HG03520 (cell line): ENCODE results near the gene ABCA4.

Experiments
- ATAC-seq: cut with Tn5 transposase; IDR thresholded peaks from one replicate; pipeline ENCODE4 v1.9.1; 2021; ENCODE audit warnings: mild to moderate bottlenecking, moderate library complexity; ENCODE audit not compliant: unreplicated experiment

ABCA4 gene

GRCh38 chr1:94056996-94057395 lies 64.0 kb downstream of the ABCA4 start:
- no peak for ATAC-seq

- ATAC-seq: no peak
These were observed 64.8 kb downstream of the ABCA4 start for GRCh38 chr1:94056171-94056570.

GRCh38 chr1:94055459-94056122 lies 65.4 kb downstream of the ABCA4 start:
- no peak for ATAC-seq

- no peak for ATAC-seq
These were observed 70.3 kb downstream of the ABCA4 start for GRCh38 chr1:94050675-94051074.

GRCh38 chr1:94050254-94050653 lies 70.7 kb downstream of the ABCA4 start:
- no peak for ATAC-seq

GRCh38 chr1:94049791-94050190 lies 71.2 kb downstream of the ABCA4 start:
- no peak for ATAC-seq

- ATAC-seq: no peak
These were observed 72.4 kb downstream of the ABCA4 start for GRCh38 chr1:94048413-94049164.

- no peak for ATAC-seq
These were observed 73.0 kb downstream of the ABCA4 start for GRCh38 chr1:94047949-94048348.

GRCh38 chr1:94045465-94046056 lies 75.4 kb downstream of the ABCA4 start:
- ATAC-seq: no peak

GRCh38 chr1:94044891-94045290 lies 76.1 kb downstream of the ABCA4 start:
- ATAC-seq: no peak

- no peak for ATAC-seq
These were observed 76.6 kb downstream of the ABCA4 start for GRCh38 chr1:94044290-94044790.

- no peak for ATAC-seq
These were observed 77.1 kb downstream of the ABCA4 start for GRCh38 chr1:94043738-94044289.

GRCh38 chr1:94042388-94042787 lies 78.6 kb downstream of the ABCA4 start:
- no peak for ATAC-seq

- ATAC-seq: no peak
These were observed 80.9 kb downstream of the ABCA4 start for GRCh38 chr1:94039871-94040569.

- ATAC-seq: peak; percentile 38
These were observed 81.5 kb downstream of the ABCA4 start for GRCh38 chr1:94039514-94039870.

- no peak for ATAC-seq
These were observed 82.4 kb downstream of the ABCA4 start for GRCh38 chr1:94038511-94038910.

- peak; percentile 54 for ATAC-seq
These were observed 83.3 kb downstream of the ABCA4 start for GRCh38 chr1:94037392-94038229.

- no peak for ATAC-seq
These were observed 84.2 kb downstream of the ABCA4 start for GRCh38 chr1:94036730-94037129.

GRCh38 chr1:94033849-94034248 lies 87.1 kb downstream of the ABCA4 start:
- no peak for ATAC-seq

- ATAC-seq: no peak
These were observed 88.3 kb downstream of the ABCA4 start for GRCh38 chr1:94032637-94033036.
